Activated T-helper 17 cell treated with anti-CD3 and anti-CD28 coated beads, Interleukin-2, amount 50 U/mL, for 72 hours (primary cell): ENCODE data around the gene ADAMTS3. TPM values are rescaled to one million over a fixed set of nuclear protein-coding genes. Genes with fewer than 3 reads are reported as not detected.

Source experiments
- ATAC-seq: fragments of 150-1000 bp; cut with Tn5 transposase; replicated peaks from 2 replicates; pipeline ENCODE4 v1.10.0; 2021; ENCODE audit warnings: mild to moderate bottlenecking, moderate library complexity
- H3K27ac Mint-ChIP-seq: one replicate; pipeline ENCODE4 v1.8.0; 2022; ENCODE audit warnings: mixed read lengths
- H3K27me3 Mint-ChIP-seq: one replicate; pipeline ENCODE4 v1.8.0; 2022; ENCODE audit warnings: mixed read lengths
- H3K36me3 Mint-ChIP-seq: one replicate; pipeline ENCODE4 v1.8.0; 2022; ENCODE audit warnings: low read depth, mild to moderate bottlenecking, mixed read lengths
- H3K4me1 Mint-ChIP-seq: one replicate; pipeline ENCODE4 v1.8.0; 2022; ENCODE audit warnings: mixed read lengths
- H3K4me3 Mint-ChIP-seq: one replicate; pipeline ENCODE4 v1.8.0; 2022; ENCODE audit warnings: mild to moderate bottlenecking, mixed read lengths
- H3K9me3 Mint-ChIP-seq: one replicate; pipeline ENCODE4 v1.8.0; 2022; ENCODE audit warnings: mixed read lengths
- total RNA-seq, 2 donors: library from RNA; stranded (reverse); gene quantifications; one replicate each; pipeline ENCODE4 v1.2.3, GENCODE V29; 2022

The ADAMTS3 gene
- total RNA-seq, 2 donors from 2014 or later = not detected

- no peak for ATAC-seq
- Mint-ChIP-seq H3K27ac (no peak overlapping the region), H3K36me3 (no peaks in the 10 kb centered on the region), H3K4me3 (no peak overlapping the region), H3K4me1 (no peaks in the 10 kb centered on the region), H3K27me3 (no peaks in the 10 kb centered on the region), H3K9me3 (peaks cover 5% of the 10 kb centered on the region)
Observed at GRCh38 chr4:72471816-72472215, 97.2 kb downstream of the ADAMTS3 start.

DNA sequence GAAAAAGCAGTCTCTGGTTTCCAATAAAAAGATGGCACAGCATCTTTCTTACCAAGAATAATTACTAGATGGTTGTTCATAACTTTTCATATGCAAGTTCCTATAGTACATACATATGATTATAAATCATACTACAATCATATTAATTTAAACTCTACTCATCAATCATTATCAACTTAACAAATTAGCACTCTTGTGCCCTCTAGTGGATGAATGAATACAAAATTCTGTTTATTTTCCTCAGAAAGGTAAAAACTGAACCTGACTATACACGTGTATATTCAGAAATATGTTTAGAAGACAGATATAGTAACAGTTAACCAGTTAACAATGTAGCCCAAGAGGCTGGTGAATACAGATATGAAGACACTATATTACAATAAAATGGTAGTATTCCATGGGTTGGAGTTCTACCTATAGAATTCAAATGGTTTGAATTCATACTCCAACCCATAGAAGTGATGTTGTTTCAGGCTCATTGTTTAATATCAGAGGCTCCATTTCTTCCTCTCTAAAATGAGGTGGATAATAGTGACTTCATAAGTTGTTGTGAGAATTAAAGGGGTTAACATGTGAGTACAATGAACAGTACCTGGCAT lies 100.0 kb downstream of the ADAMTS3 start:
- H3K27me3 Mint-ChIP-seq = peaks cover 3% of the 10 kb centered on the region
- H3K4me3 Mint-ChIP-seq = no peak overlapping the region
- H3K4me1 Mint-ChIP-seq = no peaks in the 10 kb centered on the region
- no peaks in the 10 kb centered on the region for H3K36me3 Mint-ChIP-seq
- H3K9me3 Mint-ChIP-seq = peaks cover 8% of the 10 kb centered on the region
- no peak overlapping the region for H3K27ac Mint-ChIP-seq
- no peak for ATAC-seq

GRCh38 chr4:72467633-72468032 lies 101.4 kb downstream of the ADAMTS3 start:
- H3K27me3 Mint-ChIP-seq = peaks cover 3% of the 10 kb centered on the region
- no peak overlapping the region for H3K4me3 Mint-ChIP-seq
- no peak overlapping the region for H3K27ac Mint-ChIP-seq
- H3K4me1 Mint-ChIP-seq = no peaks in the 10 kb centered on the region
- H3K9me3 Mint-ChIP-seq = peaks cover 3% of the 10 kb centered on the region
- ATAC-seq = no peak
- H3K36me3 Mint-ChIP-seq = no peaks in the 10 kb centered on the region

DNA sequence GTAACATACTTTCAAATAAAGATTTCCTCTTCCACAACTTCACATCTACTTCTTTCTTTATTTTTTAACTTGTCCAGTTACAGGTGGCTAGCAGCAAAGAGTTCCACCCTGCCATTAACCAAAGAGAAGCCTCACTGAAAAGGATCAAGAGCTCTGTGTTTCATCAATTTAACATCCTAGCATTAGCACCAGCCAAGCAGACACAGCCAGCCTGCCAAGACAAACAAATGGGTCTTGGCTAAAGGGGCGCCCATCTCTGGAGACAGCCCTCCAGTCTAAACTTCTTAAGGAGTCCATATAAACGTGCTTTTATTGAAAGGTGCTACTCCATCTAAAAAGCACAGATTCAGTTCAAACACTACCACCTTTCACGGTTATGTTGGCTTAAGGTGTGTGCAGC lies 105.3 kb downstream of the ADAMTS3 start:
- peaks cover 3% of the 10 kb centered on the region for H3K27me3 Mint-ChIP-seq
- no peak for ATAC-seq
- H3K27ac Mint-ChIP-seq = no peak overlapping the region
- H3K9me3 Mint-ChIP-seq = peaks cover 3% of the 10 kb centered on the region
- no peak overlapping the region for H3K4me3 Mint-ChIP-seq
- H3K4me1 Mint-ChIP-seq = no peaks in the 10 kb centered on the region
- H3K36me3 Mint-ChIP-seq = no peaks in the 10 kb centered on the region

DNA sequence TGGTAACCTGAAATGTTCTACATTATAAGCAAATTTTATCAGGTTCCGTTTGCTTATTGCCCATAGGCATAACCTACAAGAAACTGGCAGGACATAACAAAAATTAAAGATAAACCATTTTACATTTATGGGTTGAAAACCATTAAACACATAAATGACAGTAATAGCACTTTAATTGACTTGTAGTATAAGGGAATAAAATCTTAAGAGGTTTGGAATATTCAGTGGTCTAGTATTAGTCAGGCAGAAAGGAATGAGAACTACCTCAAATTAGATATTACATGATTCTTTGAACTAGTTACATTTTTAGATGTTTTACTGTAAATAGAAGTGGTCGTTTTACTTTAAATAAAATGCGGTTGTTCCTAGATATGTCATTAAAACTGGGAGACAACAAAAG lies 111.9 kb downstream of the ADAMTS3 start:
- Mint-ChIP-seq H3K4me3 (no peak overlapping the region), H3K36me3 (no peaks in the 10 kb centered on the region), H3K27me3 (no peaks in the 10 kb centered on the region), H3K27ac (no peak overlapping the region), H3K4me1 (no peaks in the 10 kb centered on the region), H3K9me3 (no peaks in the 10 kb centered on the region)
- ATAC-seq = no peak

DNA sequence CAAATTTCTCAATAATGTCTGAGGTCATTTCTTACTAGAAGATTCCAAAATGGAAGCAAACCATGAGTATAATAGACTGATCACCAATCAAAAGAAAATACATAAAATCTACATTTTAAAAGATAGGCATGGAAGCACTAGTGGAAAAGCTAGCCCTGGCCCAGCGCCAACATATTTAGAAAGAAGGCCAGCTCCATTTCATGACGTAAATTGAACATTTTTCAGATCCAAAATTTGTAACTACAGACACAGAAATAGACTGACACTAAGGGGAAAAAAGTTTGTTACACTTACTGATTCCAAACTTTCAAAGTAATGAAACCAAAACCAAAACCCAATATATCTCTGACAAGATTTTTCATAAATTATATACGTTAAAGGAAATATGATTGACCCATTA lies 117.7 kb downstream of the ADAMTS3 start:
- Mint-ChIP-seq H3K9me3 (no peaks in the 10 kb centered on the region), H3K4me1 (no peaks in the 10 kb centered on the region), H3K27ac (no peak overlapping the region), H3K4me3 (no peak overlapping the region), H3K36me3 (no peaks in the 10 kb centered on the region), H3K27me3 (no peaks in the 10 kb centered on the region)
- no peak for ATAC-seq

DNA sequence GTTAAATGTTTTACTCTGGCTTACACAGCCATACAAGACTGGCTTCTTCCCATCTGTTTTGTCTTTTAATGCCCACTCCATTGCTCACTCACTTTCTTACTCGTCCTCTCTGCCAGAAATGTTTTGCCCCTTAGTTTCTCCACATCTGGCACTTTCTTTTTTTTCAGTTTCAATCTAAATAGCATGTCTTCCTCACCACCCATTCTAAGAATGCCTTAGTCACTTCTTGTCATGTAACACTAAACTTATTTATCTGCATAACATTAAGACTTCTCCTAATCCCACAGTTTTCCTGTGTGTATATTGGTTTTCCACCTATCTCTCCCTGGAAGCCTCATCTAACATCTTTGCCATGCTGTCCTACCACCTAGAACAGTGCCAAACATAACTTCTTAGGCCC lies 119.3 kb downstream of the ADAMTS3 start:
- Mint-ChIP-seq H3K36me3 (no peaks in the 10 kb centered on the region), H3K27me3 (no peaks in the 10 kb centered on the region), H3K9me3 (no peaks in the 10 kb centered on the region), H3K4me1 (no peaks in the 10 kb centered on the region), H3K27ac (no peak overlapping the region), H3K4me3 (no peak overlapping the region)
- no peak for ATAC-seq

- ATAC-seq = no peak
- Mint-ChIP-seq H3K27me3 (no peaks in the 10 kb centered on the region), H3K9me3 (no peaks in the 10 kb centered on the region), H3K36me3 (no peaks in the 10 kb centered on the region), H3K4me3 (no peak overlapping the region), H3K4me1 (no peaks in the 10 kb centered on the region), H3K27ac (no peak overlapping the region)
Observed at GRCh38 chr4:72448231-72448630, 120.8 kb downstream of the ADAMTS3 start.

- no peak overlapping the region for H3K27ac Mint-ChIP-seq
- no peak overlapping the region for H3K4me3 Mint-ChIP-seq
- no peaks in the 10 kb centered on the region for H3K36me3 Mint-ChIP-seq
- ATAC-seq = no peak
- no peaks in the 10 kb centered on the region for H3K4me1 Mint-ChIP-seq
- no peaks in the 10 kb centered on the region for H3K27me3 Mint-ChIP-seq
- H3K9me3 Mint-ChIP-seq = peaks cover 8% of the 10 kb centered on the region
Observed at GRCh38 chr4:72446353-72447055, 122.5 kb downstream of the ADAMTS3 start.

GRCh38 chr4:72444092-72444491 lies 124.9 kb downstream of the ADAMTS3 start:
- ATAC-seq = no peak
- Mint-ChIP-seq H3K27me3 (no peaks in the 10 kb centered on the region), H3K9me3 (peaks cover 8% of the 10 kb centered on the region), H3K4me1 (no peaks in the 10 kb centered on the region), H3K27ac (no peak overlapping the region), H3K36me3 (no peaks in the 10 kb centered on the region), H3K4me3 (no peak overlapping the region)

- ATAC-seq = no peak
- Mint-ChIP-seq H3K27ac (no peak overlapping the region), H3K27me3 (no peaks in the 10 kb centered on the region)
Observed at GRCh38 chr4:72442715-72443114, 126.3 kb downstream of the ADAMTS3 start.

DNA sequence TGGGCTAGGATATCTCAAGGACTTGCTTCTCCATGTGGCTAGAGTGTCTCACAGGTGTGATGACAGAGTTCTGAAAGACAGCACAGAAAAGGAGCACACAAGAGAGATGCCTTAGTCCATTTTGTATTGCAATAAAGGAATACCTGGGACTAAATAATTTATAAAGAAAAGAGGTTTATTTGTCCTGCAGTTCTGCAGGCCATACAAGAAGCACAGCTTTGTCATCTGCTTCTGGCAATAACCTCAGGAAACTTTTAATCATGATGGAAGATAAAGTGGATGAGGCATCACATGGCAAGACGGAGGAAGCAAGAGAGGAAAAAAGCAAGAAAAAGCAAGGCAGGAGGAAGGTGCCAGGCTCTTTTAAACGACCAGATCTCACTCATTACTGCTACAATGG lies 126.9 kb downstream of the ADAMTS3 start:
- peaks cover 8% of the 10 kb centered on the region for H3K9me3 Mint-ChIP-seq
- no peak overlapping the region for H3K27ac Mint-ChIP-seq
- no peak for ATAC-seq
- H3K36me3 Mint-ChIP-seq = no peaks in the 10 kb centered on the region
- no peaks in the 10 kb centered on the region for H3K27me3 Mint-ChIP-seq
- no peak overlapping the region for H3K4me3 Mint-ChIP-seq
- no peaks in the 10 kb centered on the region for H3K4me1 Mint-ChIP-seq

More at GRCh38 chr4:72442715-72443114, 126.3 kb downstream of the ADAMTS3 start:
- Mint-ChIP-seq H3K4me1 (no peaks in the 10 kb centered on the region), H3K4me3 (no peak overlapping the region), H3K9me3 (peaks cover 8% of the 10 kb centered on the region), H3K36me3 (no peaks in the 10 kb centered on the region)

DNA sequence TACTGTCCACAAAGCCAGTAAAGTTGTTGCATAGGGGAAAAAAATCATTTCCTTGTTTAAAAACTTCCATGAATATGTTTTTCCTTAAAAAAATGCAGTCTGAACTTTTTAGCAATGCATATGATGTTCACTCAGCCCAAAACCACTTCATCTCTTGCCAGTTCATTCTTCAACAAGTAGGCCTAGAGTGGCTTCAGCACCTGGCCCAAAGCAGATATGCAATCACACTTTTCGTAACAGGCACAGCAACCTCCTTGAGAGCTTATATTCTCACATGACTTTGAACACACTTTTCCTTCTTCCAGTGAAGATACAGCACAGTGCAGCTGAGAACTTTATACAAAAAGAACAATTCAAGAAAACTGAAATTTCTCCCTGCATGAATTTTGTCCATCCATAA lies 128.6 kb downstream of the ADAMTS3 start:
- no peaks in the 10 kb centered on the region for H3K36me3 Mint-ChIP-seq
- H3K27me3 Mint-ChIP-seq = no peaks in the 10 kb centered on the region
- H3K27ac Mint-ChIP-seq = no peak overlapping the region
- H3K4me3 Mint-ChIP-seq = no peak overlapping the region
- ATAC-seq = no peak
- no peaks in the 10 kb centered on the region for H3K4me1 Mint-ChIP-seq
- H3K9me3 Mint-ChIP-seq = peaks cover 8% of the 10 kb centered on the region

DNA sequence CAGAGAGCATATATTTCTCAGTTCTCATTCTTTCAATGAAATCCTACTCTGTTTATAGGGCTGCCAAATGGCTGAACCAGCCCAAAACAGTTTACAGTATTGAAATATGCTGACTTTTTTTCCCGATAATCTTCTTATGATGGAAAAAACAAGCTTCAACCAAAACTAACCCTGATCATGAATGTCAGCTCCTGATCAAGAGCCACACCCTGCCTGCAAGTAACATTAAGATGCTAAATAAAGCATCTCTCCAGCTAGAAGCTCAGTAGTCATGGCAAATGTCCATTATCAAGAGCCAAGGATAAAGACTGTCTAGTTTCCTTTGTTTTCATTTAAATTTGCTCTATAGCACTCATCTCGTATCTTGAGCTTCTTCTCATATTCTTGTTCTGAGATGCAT lies 136.0 kb downstream of the ADAMTS3 start:
- H3K27ac Mint-ChIP-seq = no peak overlapping the region
- H3K27me3 Mint-ChIP-seq = peaks cover 3% of the 10 kb centered on the region
- H3K36me3 Mint-ChIP-seq = no peaks in the 10 kb centered on the region
- H3K9me3 Mint-ChIP-seq = peaks cover 3% of the 10 kb centered on the region
- ATAC-seq = no peak
- no peaks in the 10 kb centered on the region for H3K4me1 Mint-ChIP-seq
- H3K4me3 Mint-ChIP-seq = no peak overlapping the region

GRCh38 chr4:72432282-72432681 lies 136.7 kb downstream of the ADAMTS3 start:
- H3K4me3 Mint-ChIP-seq = no peak overlapping the region
- H3K27me3 Mint-ChIP-seq = peaks cover 5% of the 10 kb centered on the region
- ATAC-seq = no peak
- peaks cover 3% of the 10 kb centered on the region for H3K9me3 Mint-ChIP-seq
- no peaks in the 10 kb centered on the region for H3K4me1 Mint-ChIP-seq
- no peaks in the 10 kb centered on the region for H3K36me3 Mint-ChIP-seq
- no peak overlapping the region for H3K27ac Mint-ChIP-seq
